A549 (cell line): ENCODE data around the gene PRPSAP1. TPM values are rescaled to one million over a fixed set of nuclear protein-coding genes. Genes with fewer than 3 reads are reported as not detected.

ENCODE experiments used
- CBX8 ChIP-seq: fragments of 200-600 bp; sonication (generic); IDR thresholded peaks from 2 replicates; pipeline ENCODE4 v1.6.1; 2016
- CHD4 ChIP-seq: fragments of 200-600 bp; sonication (generic); IDR thresholded peaks from 2 replicates; pipeline ENCODE4 v1.6.1; 2016; ENCODE audit warnings: antibody characterized with exemption, mild to moderate bottlenecking, borderline replicate concordance
- EHF ChIP-seq: fragments of 250-450 bp; sonication (Bioruptor Pico); IDR thresholded peaks from 2 replicates; pipeline ENCODE4 v1.5.0; 2020; ENCODE audit warnings: mild to moderate bottlenecking
- FOSB ChIP-seq: fragments of 250-450 bp; sonication (Bioruptor Pico); IDR thresholded peaks from 2 replicates; pipeline ENCODE4 v1.5.0; 2020; ENCODE audit warnings: mild to moderate bottlenecking, moderate library complexity
- GATA3 ChIP-seq: IDR thresholded peaks from 2 replicates; pipeline ENCODE4 v1.6.1; 2012; ENCODE audit warnings: borderline replicate concordance
- HDAC2 ChIP-seq: fragments of 200-600 bp; sonication (generic); IDR thresholded peaks from 2 replicates; pipeline ENCODE4 v1.6.1; 2016
- HOXB5 ChIP-seq: fragments of 250-450 bp; sonication (Bioruptor Pico); IDR thresholded peaks from 2 replicates; pipeline ENCODE4 v1.5.0; 2020; ENCODE audit warnings: mild to moderate bottlenecking, moderate library complexity
- JUN ChIP-seq, 2 experiments: fragments of >200 bp; sonication (Bioruptor Twin); formaldehyde crosslinking; IDR thresholded peaks; 2 replicates in 1 of 2; 3 replicates in 1 of 2; pipeline ENCODE4 v1.6.1; 2016 to 2017
- KDM1A ChIP-seq: fragments of 200-600 bp; sonication (generic); IDR thresholded peaks from 2 replicates; pipeline ENCODE4 v1.6.1; 2016; ENCODE audit warnings: low read depth, mild to moderate bottlenecking
- MYC ChIP-seq: IDR thresholded peaks from 2 replicates; pipeline ENCODE4 v1.6.1; 2012; ENCODE audit warnings: mild to moderate bottlenecking, inconsistent platforms, low read length, improper control_type of control experiment, borderline replicate concordance
- NR3C1 ChIP-seq: fragments of >200 bp; sonication (Bioruptor Twin); formaldehyde crosslinking; IDR thresholded peaks from 3 replicates; pipeline ENCODE4 v1.6.1; 2017
- PHF8 ChIP-seq: fragments of 200-600 bp; sonication (generic); IDR thresholded peaks from 2 replicates; pipeline ENCODE4 v1.6.1; 2016; ENCODE audit warnings: low read depth, mild to moderate bottlenecking, antibody characterized with exemption, moderate library complexity, borderline replicate concordance
- POLR2A ChIP-seq: IDR thresholded peaks from 2 replicates; pipeline ENCODE4 v1.6.1; 2012; ENCODE audit warnings: mild to moderate bottlenecking, low read length
- RAD21 ChIP-seq, 2 experiments: fragments of >200 bp in 1 of 2; sonication (Bioruptor Twin) in 1 of 2; formaldehyde crosslinking in 1 of 2; IDR thresholded peaks in 1 of 2; conservative IDR thresholded peaks in 1 of 2; 2 replicates in 1 of 2; 3 replicates in 1 of 2; pipeline ENCODE4 v1.6.1; 2012 to 2018; ENCODE audit warnings: inconsistent platforms in 1 of 2
- RARB ChIP-seq: fragments of 250-450 bp; sonication (Bioruptor Pico); IDR thresholded peaks from 2 replicates; pipeline ENCODE4 v1.8.0; 2021; ENCODE audit warnings: mild to moderate bottlenecking, moderate library complexity
- RFX5 ChIP-seq: fragments of 450-650 bp; IDR thresholded peaks from 2 replicates; pipeline ENCODE4 v1.7.1; 2014; ENCODE audit warnings: antibody characterized with exemption, mild to moderate bottlenecking, moderate library complexity
- SREBF2 ChIP-seq: fragments of 450-650 bp; IDR thresholded peaks from 2 replicates; pipeline ENCODE4 v1.6.1; 2014; ENCODE audit warnings: mild to moderate bottlenecking, moderate library complexity
- TFCP2L1 ChIP-seq: fragments of 250-450 bp; sonication (Bioruptor Pico); IDR thresholded peaks from 2 replicates; pipeline ENCODE4 v1.5.0; 2021; ENCODE audit warnings: mild to moderate bottlenecking
- TP53 ChIP-seq: fragments of 250-450 bp; sonication (Bioruptor Pico); IDR thresholded peaks from 2 replicates; pipeline ENCODE4 v1.5.0; 2021; ENCODE audit warnings: mild to moderate bottlenecking, moderate library complexity
- ZFP36 ChIP-seq: fragments of 450-650 bp; IDR thresholded peaks from 2 replicates; pipeline ENCODE4 v1.6.1; 2014; ENCODE audit warnings: borderline replicate concordance; ENCODE audit not compliant: partially characterized antibody
- ZNF302 ChIP-seq: fragments of 250-450 bp; sonication (Bioruptor Pico); IDR thresholded peaks from 2 replicates; pipeline ENCODE4 v1.9.0; 2021; ENCODE audit warnings: inconsistent platforms, mild to moderate bottlenecking, moderate library complexity
- ZSCAN20 ChIP-seq: fragments of 250-450 bp; sonication (Bioruptor Pico); IDR thresholded peaks from 2 replicates; pipeline ENCODE4 v1.8.0; 2022; ENCODE audit warnings: mild to moderate bottlenecking, moderate library complexity
- polyA plus RNA-seq, 4 experiments: library from polyadenylated mRNA; depleted of rRNA in 3 of 4; stranded (reverse); fragments of >200 nt; fragmentation: RNase III in 1 of 4; extraction: RNeasy Plus Mini Kit Qiagen cat#74134 plus additional on column Dnase treatment in 1 of 4; gene quantifications; 2 replicates in 3 of 4; 3 replicates in 1 of 4; pipeline ENCODE4 v1.2.3, GENCODE V29; 2011 to 2017
- TF ChIP-seq, protein P1 (sequence below): IDR thresholded peaks from 2 replicates; pipeline ENCODE4 v1.6.1; 2012; ENCODE audit warnings: low read depth, borderline replicate concordance
- TF ChIP-seq, protein P2 (sequence below): fragments of 150-350 bp; IDR thresholded peaks from 2 replicates; pipeline ENCODE4 v1.6.1; 2014; ENCODE audit warnings: low read depth, mild to moderate bottlenecking, low read length
- TF ChIP-seq, protein P3 (sequence below): fragments of 200-600 bp; sonication (generic); IDR thresholded peaks from 2 replicates; pipeline ENCODE4 v1.6.1; 2016; ENCODE audit warnings: antibody characterized with exemption, mild to moderate bottlenecking, moderate library complexity
- TF ChIP-seq, protein P4 (sequence below): fragments of >200 bp; sonication (Bioruptor Twin); formaldehyde crosslinking; IDR thresholded peaks from 2 replicates; pipeline ENCODE4 v1.6.1; 2016

The PRPSAP1 gene
- polyA plus RNA-seq, 2 of the 4 experiments (the other 2 are of a cell fraction): 63.3 to 80.9 TPM

DNA sequence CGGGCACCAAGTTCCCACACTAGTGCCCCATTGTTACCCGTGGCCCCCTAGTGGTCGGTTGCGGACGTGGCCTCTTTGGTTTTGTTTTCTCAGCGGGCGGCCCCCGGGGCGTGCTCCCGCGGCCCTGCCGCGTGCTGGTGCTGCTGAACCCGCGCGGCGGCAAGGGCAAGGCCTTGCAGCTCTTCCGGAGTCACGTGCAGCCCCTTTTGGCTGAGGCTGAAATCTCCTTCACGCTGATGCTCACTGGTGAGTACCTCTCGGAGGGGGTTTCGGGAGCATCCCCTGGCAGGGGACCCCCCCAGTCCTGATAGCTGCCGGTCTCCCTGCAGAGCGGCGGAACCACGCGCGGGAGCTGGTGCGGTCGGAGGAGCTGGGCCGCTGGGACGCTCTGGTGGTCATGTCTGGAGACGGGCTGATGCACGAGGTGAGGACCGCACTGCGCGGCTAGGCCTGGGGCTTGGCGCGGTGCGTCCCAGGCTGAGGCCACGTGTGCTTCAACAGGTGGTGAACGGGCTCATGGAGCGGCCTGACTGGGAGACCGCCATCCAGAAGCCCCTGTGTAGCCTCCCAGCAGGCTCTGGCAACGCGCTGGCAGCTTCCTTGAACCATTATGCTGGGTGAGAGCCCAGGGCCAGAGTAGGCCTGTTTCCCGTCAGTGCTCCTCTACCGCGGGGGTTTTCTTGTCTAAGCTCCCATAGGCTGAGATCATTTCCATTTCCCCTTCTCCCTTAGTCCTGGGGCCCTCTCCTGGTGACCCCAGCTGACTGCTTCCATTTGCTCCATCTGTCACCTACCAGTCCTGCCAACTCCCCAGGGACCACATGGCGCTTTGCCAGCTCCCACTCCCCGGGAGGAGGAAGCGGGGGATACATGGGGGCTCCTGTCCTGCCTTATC lies 32.4 kb upstream of the PRPSAP1 start (continued):
- TF ChIP-seq, protein P1, sequence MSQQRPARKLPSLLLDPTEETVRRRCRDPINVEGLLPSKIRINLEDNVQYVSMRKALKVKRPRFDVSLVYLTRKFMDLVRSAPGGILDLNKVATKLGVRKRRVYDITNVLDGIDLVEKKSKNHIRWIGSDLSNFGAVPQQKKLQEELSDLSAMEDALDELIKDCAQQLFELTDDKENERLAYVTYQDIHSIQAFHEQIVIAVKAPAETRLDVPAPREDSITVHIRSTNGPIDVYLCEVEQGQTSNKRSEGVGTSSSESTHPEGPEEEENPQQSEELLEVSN: peak; percentile 93
- TF ChIP-seq RARB (CRISPR knock-in tag) (no peak), MYC (peak; percentile 71; the same call in 1 of the 2 replicates), RFX5 (no peak), PHF8 (no peak), HOXB5 (CRISPR knock-in tag) (peak; percentile 89), FOSB (CRISPR knock-in tag) (no peak; the same call in 1 of the 2 replicates), SREBF2 (no peak), CHD4 (no peak), TFCP2L1 (peak; percentile 57; the same call in 1 of the 2 replicates), POLR2A (no peak), ZNF302 (CRISPR knock-in tag) (no peak), EHF (CRISPR knock-in tag) (peak; percentile 79), NR3C1 (no peak), TP53 (peak; percentile 67; the same call in 1 of the 2 replicates), ZSCAN20 (CRISPR knock-in tag) (no peak), CBX8 (no peak), GATA3 (no peak), ZFP36 (no peak), KDM1A (no peak), RAD21 (conservative IDR thresholded peaks at IDR 0.05 in 1 of 2, IDR thresholded peaks at IDR 0.05 in 1 of 2) (peak; percentile 50 to 60; a peak in 4 of 5 replicates), HDAC2 (no peak), JUN (IDR thresholded peaks at IDR 0.05) (peak in 1 of 2 experiments; percentile 17; a peak in 1 of 5 replicates)
- TF ChIP-seq, protein P2, sequence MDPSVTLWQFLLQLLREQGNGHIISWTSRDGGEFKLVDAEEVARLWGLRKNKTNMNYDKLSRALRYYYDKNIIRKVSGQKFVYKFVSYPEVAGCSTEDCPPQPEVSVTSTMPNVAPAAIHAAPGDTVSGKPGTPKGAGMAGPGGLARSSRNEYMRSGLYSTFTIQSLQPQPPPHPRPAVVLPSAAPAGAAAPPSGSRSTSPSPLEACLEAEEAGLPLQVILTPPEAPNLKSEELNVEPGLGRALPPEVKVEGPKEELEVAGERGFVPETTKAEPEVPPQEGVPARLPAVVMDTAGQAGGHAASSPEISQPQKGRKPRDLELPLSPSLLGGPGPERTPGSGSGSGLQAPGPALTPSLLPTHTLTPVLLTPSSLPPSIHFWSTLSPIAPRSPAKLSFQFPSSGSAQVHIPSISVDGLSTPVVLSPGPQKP: no peak
- TF ChIP-seq, protein P3, sequence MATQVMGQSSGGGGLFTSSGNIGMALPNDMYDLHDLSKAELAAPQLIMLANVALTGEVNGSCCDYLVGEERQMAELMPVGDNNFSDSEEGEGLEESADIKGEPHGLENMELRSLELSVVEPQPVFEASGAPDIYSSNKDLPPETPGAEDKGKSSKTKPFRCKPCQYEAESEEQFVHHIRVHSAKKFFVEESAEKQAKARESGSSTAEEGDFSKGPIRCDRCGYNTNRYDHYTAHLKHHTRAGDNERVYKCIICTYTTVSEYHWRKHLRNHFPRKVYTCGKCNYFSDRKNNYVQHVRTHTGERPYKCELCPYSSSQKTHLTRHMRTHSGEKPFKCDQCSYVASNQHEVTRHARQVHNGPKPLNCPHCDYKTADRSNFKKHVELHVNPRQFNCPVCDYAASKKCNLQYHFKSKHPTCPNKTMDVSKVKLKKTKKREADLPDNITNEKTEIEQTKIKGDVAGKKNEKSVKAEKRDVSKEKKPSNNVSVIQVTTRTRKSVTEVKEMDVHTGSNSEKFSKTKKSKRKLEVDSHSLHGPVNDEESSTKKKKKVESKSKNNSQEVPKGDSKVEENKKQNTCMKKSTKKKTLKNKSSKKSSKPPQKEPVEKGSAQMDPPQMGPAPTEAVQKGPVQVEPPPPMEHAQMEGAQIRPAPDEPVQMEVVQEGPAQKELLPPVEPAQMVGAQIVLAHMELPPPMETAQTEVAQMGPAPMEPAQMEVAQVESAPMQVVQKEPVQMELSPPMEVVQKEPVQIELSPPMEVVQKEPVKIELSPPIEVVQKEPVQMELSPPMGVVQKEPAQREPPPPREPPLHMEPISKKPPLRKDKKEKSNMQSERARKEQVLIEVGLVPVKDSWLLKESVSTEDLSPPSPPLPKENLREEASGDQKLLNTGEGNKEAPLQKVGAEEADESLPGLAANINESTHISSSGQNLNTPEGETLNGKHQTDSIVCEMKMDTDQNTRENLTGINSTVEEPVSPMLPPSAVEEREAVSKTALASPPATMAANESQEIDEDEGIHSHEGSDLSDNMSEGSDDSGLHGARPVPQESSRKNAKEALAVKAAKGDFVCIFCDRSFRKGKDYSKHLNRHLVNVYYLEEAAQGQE: no peak
- TF ChIP-seq, protein P4, sequence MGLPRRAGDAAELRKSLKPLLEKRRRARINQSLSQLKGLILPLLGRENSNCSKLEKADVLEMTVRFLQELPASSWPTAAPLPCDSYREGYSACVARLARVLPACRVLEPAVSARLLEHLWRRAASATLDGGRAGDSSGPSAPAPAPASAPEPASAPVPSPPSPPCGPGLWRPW: no peak
